Measurements from ENCODE around the gene GPATCH2.
"Not testable (repeated sequence)": the region's sequence is repeated elsewhere in the genome, so short reads cannot be mapped to it uniquely, and the experiment has no call there.

Gene GPATCH2

GRCh38 chr1:217620814-217621213, 10.1 kb downstream of the GPATCH2 start:
- no peaks in the 10 kb centered on the region for H3K9me3 Mint-ChIP-seq
- DNase-seq (ENCODE audit: low spot score in 2 of 2): no peak
- H3K27me3 Mint-ChIP-seq: no peaks in the 10 kb centered on the region
- H3K4me1 Mint-ChIP-seq: peaks cover 32% of the 10 kb centered on the region
- H3K36me3 Mint-ChIP-seq (ENCODE audit: insufficient read depth): peaks cover 19% of the 10 kb centered on the region
- H3K27ac Mint-ChIP-seq (ENCODE audit: low read depth): no peak overlapping the region
- H3K4me3 Mint-ChIP-seq: no peak overlapping the region
- ATAC-seq (replicated peaks; ENCODE audit: extremely low read depth, poor library complexity, severe bottlenecking): no peak

GRCh38 chr1:217617126-217617525, 13.8 kb downstream of the GPATCH2 start:
- H3K27ac Mint-ChIP-seq (ENCODE audit: low read depth): no peak overlapping the region
- no peaks in the 10 kb centered on the region for H3K9me3 Mint-ChIP-seq
- ATAC-seq (replicated peaks; ENCODE audit: extremely low read depth, poor library complexity, severe bottlenecking) (no peak), DNase-seq (ENCODE audit: low spot score in 2 of 2) (no peak)
- H3K36me3 Mint-ChIP-seq (ENCODE audit: insufficient read depth): peaks cover 19% of the 10 kb centered on the region
- H3K4me3 Mint-ChIP-seq: no peak overlapping the region
- H3K4me1 Mint-ChIP-seq: peaks cover 24% of the 10 kb centered on the region
- no peaks in the 10 kb centered on the region for H3K27me3 Mint-ChIP-seq

GRCh38 chr1:217614200-217614712, 16.6 kb downstream of the GPATCH2 start:
- Mint-ChIP-seq H3K4me3 (no peak overlapping the region), H3K27me3 (no peaks in the 10 kb centered on the region), H3K36me3 (ENCODE audit: insufficient read depth) (peaks cover 20% of the 10 kb centered on the region), H3K4me1 (peaks cover 13% of the 10 kb centered on the region), H3K9me3 (no peaks in the 10 kb centered on the region), H3K27ac (ENCODE audit: low read depth) (no peak overlapping the region)
- no peak for DNase-seq (ENCODE audit: low spot score in 2 of 2)
- ATAC-seq (replicated peaks; ENCODE audit: extremely low read depth, poor library complexity, severe bottlenecking): no peak

- no peaks in the 10 kb centered on the region for H3K9me3 Mint-ChIP-seq
- no peak overlapping the region for H3K27ac Mint-ChIP-seq (ENCODE audit: low read depth)
- H3K36me3 Mint-ChIP-seq (ENCODE audit: insufficient read depth): peaks cover 5% of the 10 kb centered on the region
- DNase-seq (ENCODE audit: low spot score in 2 of 2) (no peak), ATAC-seq (replicated peaks; ENCODE audit: extremely low read depth, poor library complexity, severe bottlenecking) (no peak)
- no peak overlapping the region for H3K4me3 Mint-ChIP-seq
- no peaks in the 10 kb centered on the region for H3K27me3 Mint-ChIP-seq
- no peaks in the 10 kb centered on the region for H3K4me1 Mint-ChIP-seq
Measured at GRCh38 chr1:217605390-217605789, 25.5 kb downstream of the GPATCH2 start.

- peaks cover 5% of the 10 kb centered on the region for H3K36me3 Mint-ChIP-seq (ENCODE audit: insufficient read depth)
- DNase-seq (ENCODE audit: low spot score in 2 of 2) (no peak), ATAC-seq (replicated peaks; ENCODE audit: extremely low read depth, poor library complexity, severe bottlenecking) (no peak)
- no peak overlapping the region for H3K27ac Mint-ChIP-seq (ENCODE audit: low read depth)
- no peak overlapping the region for H3K4me3 Mint-ChIP-seq
- H3K9me3 Mint-ChIP-seq: no peaks in the 10 kb centered on the region
- H3K4me1 Mint-ChIP-seq: no peaks in the 10 kb centered on the region
- H3K27me3 Mint-ChIP-seq: no peaks in the 10 kb centered on the region
Measured at GRCh38 chr1:217602380-217602779, 28.5 kb downstream of the GPATCH2 start.

- Mint-ChIP-seq H3K27me3 (no peaks in the 10 kb centered on the region), H3K4me3 (no peak overlapping the region), H3K36me3 (ENCODE audit: insufficient read depth) (peaks cover 4% of the 10 kb centered on the region), H3K9me3 (no peaks in the 10 kb centered on the region), H3K4me1 (no peaks in the 10 kb centered on the region), H3K27ac (ENCODE audit: low read depth) (no peak overlapping the region)
- DNase-seq (ENCODE audit: low spot score in 2 of 2): no peak
- ATAC-seq (replicated peaks; ENCODE audit: extremely low read depth, poor library complexity, severe bottlenecking): no peak
Measured at GRCh38 chr1:217599154-217599553, 31.7 kb downstream of the GPATCH2 start.

- H3K36me3 Mint-ChIP-seq (ENCODE audit: insufficient read depth): peaks cover 5% of the 10 kb centered on the region
- no peaks in the 10 kb centered on the region for H3K9me3 Mint-ChIP-seq
- no peak overlapping the region for H3K27ac Mint-ChIP-seq (ENCODE audit: low read depth)
- no peak for DNase-seq (ENCODE audit: low spot score in 2 of 2)
- no peaks in the 10 kb centered on the region for H3K27me3 Mint-ChIP-seq
- peaks cover 5% of the 10 kb centered on the region for H3K4me1 Mint-ChIP-seq
- no peak for ATAC-seq (replicated peaks; ENCODE audit: extremely low read depth, poor library complexity, severe bottlenecking)
- no peak overlapping the region for H3K4me3 Mint-ChIP-seq
Measured at GRCh38 chr1:217590598-217590997, 40.3 kb downstream of the GPATCH2 start.

- Mint-ChIP-seq H3K4me1 (peaks cover 5% of the 10 kb centered on the region), H3K9me3 (no peaks in the 10 kb centered on the region), H3K27me3 (no peaks in the 10 kb centered on the region), H3K27ac (ENCODE audit: low read depth) (no peak overlapping the region), H3K36me3 (ENCODE audit: insufficient read depth) (peaks cover 5% of the 10 kb centered on the region), H3K4me3 (no peak overlapping the region)
- ATAC-seq (replicated peaks; ENCODE audit: extremely low read depth, poor library complexity, severe bottlenecking) (no peak), DNase-seq (ENCODE audit: low spot score in 2 of 2) (no peak)
Measured at GRCh38 chr1:217586586-217586985, 44.3 kb downstream of the GPATCH2 start.

GRCh38 chr1:217585577-217585976, 45.3 kb downstream of the GPATCH2 start:
- H3K4me1 Mint-ChIP-seq: peaks cover 5% of the 10 kb centered on the region
- no peak overlapping the region for H3K27ac Mint-ChIP-seq (ENCODE audit: low read depth)
- no peak for ATAC-seq (replicated peaks; ENCODE audit: extremely low read depth, poor library complexity, severe bottlenecking)
- H3K9me3 Mint-ChIP-seq: no peaks in the 10 kb centered on the region
- peaks cover 5% of the 10 kb centered on the region for H3K36me3 Mint-ChIP-seq (ENCODE audit: insufficient read depth)
- H3K4me3 Mint-ChIP-seq: no peak overlapping the region
- no peak for DNase-seq (ENCODE audit: low spot score in 2 of 2)
- no peaks in the 10 kb centered on the region for H3K27me3 Mint-ChIP-seq

GRCh38 chr1:217584286-217584811, 46.5 kb downstream of the GPATCH2 start:
- not testable (repeated sequence) for ATAC-seq (replicated peaks; ENCODE audit: extremely low read depth, poor library complexity, severe bottlenecking)

GRCh38 chr1:217577336-217577735, 53.6 kb downstream of the GPATCH2 start:
- DNase-seq (ENCODE audit: low spot score in 2 of 2): no peak
- ATAC-seq (replicated peaks; ENCODE audit: extremely low read depth, poor library complexity, severe bottlenecking): no peak
- Mint-ChIP-seq H3K36me3 (ENCODE audit: insufficient read depth) (no peaks in the 10 kb centered on the region), H3K27ac (ENCODE audit: low read depth) (no peak overlapping the region), H3K9me3 (no peaks in the 10 kb centered on the region), H3K27me3 (no peaks in the 10 kb centered on the region), H3K4me3 (no peak overlapping the region), H3K4me1 (no peaks in the 10 kb centered on the region)

More at GRCh38 chr1:217584286-217584811, 46.5 kb downstream of the GPATCH2 start:
- H3K9me3 Mint-ChIP-seq; H3K27me3 Mint-ChIP-seq; H3K27ac Mint-ChIP-seq (ENCODE audit: low read depth); H3K4me1 Mint-ChIP-seq; DNase-seq (ENCODE audit: low spot score in 2 of 2); H3K36me3 Mint-ChIP-seq (ENCODE audit: insufficient read depth); H3K4me3 Mint-ChIP-seq: not testable (repeated sequence)

- DNase-seq (ENCODE audit: low spot score in 2 of 2) (no peak), ATAC-seq (replicated peaks; ENCODE audit: extremely low read depth, poor library complexity, severe bottlenecking) (no peak)
- Mint-ChIP-seq H3K27ac (ENCODE audit: low read depth) (no peak overlapping the region), H3K27me3 (no peaks in the 10 kb centered on the region), H3K36me3 (ENCODE audit: insufficient read depth) (no peaks in the 10 kb centered on the region), H3K4me3 (no peak overlapping the region), H3K9me3 (no peaks in the 10 kb centered on the region), H3K4me1 (peaks cover 5% of the 10 kb centered on the region)
Measured at GRCh38 chr1:217574265-217574949, 56.5 kb downstream of the GPATCH2 start.

- no peaks in the 10 kb centered on the region for H3K27me3 Mint-ChIP-seq
- no peak for DNase-seq (ENCODE audit: low spot score in 2 of 2)
- ATAC-seq (replicated peaks; ENCODE audit: extremely low read depth, poor library complexity, severe bottlenecking): no peak
- peaks cover 5% of the 10 kb centered on the region for H3K4me1 Mint-ChIP-seq
- no peaks in the 10 kb centered on the region for H3K36me3 Mint-ChIP-seq (ENCODE audit: insufficient read depth)
- H3K4me3 Mint-ChIP-seq: no peak overlapping the region
- no peak overlapping the region for H3K27ac Mint-ChIP-seq (ENCODE audit: low read depth)
- H3K9me3 Mint-ChIP-seq: no peaks in the 10 kb centered on the region
Measured at GRCh38 chr1:217569021-217569420, 61.9 kb downstream of the GPATCH2 start.
